HEK293T (cell line): Measurements from ENCODE around the gene MDFIC.

ENCODE experiments used
- SUZ12 ChIP-seq: fragments of 450-650 bp; IDR thresholded peaks from 2 replicates; pipeline ENCODE4 v1.6.1; 2016; ENCODE audit warnings: mild to moderate bottlenecking
- TARDBP ChIP-seq: fragments of 450-650 bp; IDR thresholded peaks from 2 replicates; pipeline ENCODE4 v1.6.1; 2016
- ZNF384 ChIP-seq: fragments of 450-650 bp; IDR thresholded peaks from 2 replicates; pipeline ENCODE4 v1.6.1; 2016

- TF ChIP-seq TARDBP (no peak), SUZ12 (no peak), ZNF384 (no peak)
Observed at GRCh38 chr7:115060095-115060870, 138.4 kb downstream of the MDFIC start.
